ENCODE measurements around the gene RMRP. TPM values are rescaled to one million over a fixed set of nuclear protein-coding genes. Genes with fewer than 3 reads are reported as not detected.

RMRP gene
- total and polyA plus RNA-seq, 2 of the 4 experiments (the other 2 are of a cell fraction): 39.7 to 13,690 TPM

GRCh38 chr9:35690614-35691333, 33.0 kb upstream of the RMRP start (continued):
- no peak for TF ChIP-seq RCOR1 (IDR thresholded peaks at IDR 0.05; ENCODE audit: insufficient replicate concordance, low read length)
- no peak for TF ChIP-seq MAFK (IDR thresholded peaks at IDR 0.05; ENCODE audit: low read depth, low read length)
- no peak for TF ChIP-seq RAD21 (IDR thresholded peaks at IDR 0.05; ENCODE audit: low read length)

- peak overlapping the region; percentile 98 for H2BK5ac ChIP-seq (ENCODE audit: low read depth, low read length, poor library complexity, severe bottlenecking)
- BruUV-seq (replicated peaks): no TSS peak
- ChIA-PET POLR2A (ENCODE audit: unreplicated experiment) (interaction anchor here (0.5 to 2.6 kb wide), 10 partner anchors 10 to 203 kb away, joined by 3 to 25 read pairs (median 4); partner anchors contain the start of genes CREB3 and TLN1), CTCF (interaction anchor here (0.7 to 1.2 kb wide), 2 partner anchors 29 to 37 kb away, joined by 3 to 4 read pairs; no protein-coding TSS in a partner anchor)
- peak overlapping the region; percentile 97 for H3K56ac ChIP-seq (ENCODE audit: extremely low read depth, insufficient read depth, low read length)
- H2BK15ac ChIP-seq (ENCODE audit: low read depth, low read length): peak overlapping the region; percentile 95; the same call in 2 of the 3 replicates
- dilution Hi-C loops (cut with HindIII; ENCODE audit: low sequenced_read_pairs, unreplicated experiment) (no loop called here), intact Hi-C loops (cut with micrococcal nuclease) (loop anchor here (2.0 to 5.0 kb wide), 2 partner anchors 33 to 39 kb away; partner anchors contain the start of genes CCDC107 and RMRP), in situ Hi-C loops (cut with MboI; ENCODE audit: low sequenced_read_pairs) (no loop called here)
- no peaks in the 10 kb centered on the region for H3K27me3 ChIP-seq (ENCODE audit: control insufficient read depth, insufficient read depth, low read length)
- peak overlapping the region; percentile 98 for H2AK9ac ChIP-seq (replicated peaks; ENCODE audit: low read depth, low read length, poor library complexity)
- H2AK5ac ChIP-seq (ENCODE audit: low read depth, low read length): peak overlapping the region; percentile 94
- H4K91ac ChIP-seq (ENCODE audit: insufficient read depth, low read depth, low read length): peak overlapping the region; percentile 99
- H2BK120ac ChIP-seq (ENCODE audit: low read depth, low read length): peak overlapping the region; percentile 86
- H3K23ac ChIP-seq (ENCODE audit: low read depth, low read length): peak overlapping the region; percentile 93
- 0% methylated on average over 5 of the region's 21 CpGs; no CpG with 5 or more reads in 1 of the 2 experiments for WGBS, 2 experiments (ENCODE audit: extremely low coverage in 2 of 2, insufficient read length in 1 of 2)
- H3K9me1 ChIP-seq (ENCODE audit: insufficient read depth, low read length): peaks cover 14% of the 10 kb centered on the region
- DNase-seq (peak; percentile 63), ATAC-seq (ENCODE audit: low read depth) (no peak)
- peak overlapping the region; percentile 73 for H4K5ac ChIP-seq (ENCODE audit: low read depth, low read length)
- TF ChIP-seq MAFK (IDR thresholded peaks at IDR 0.05; ENCODE audit: low read depth, low read length) (no peak), RFX5 (IDR thresholded peaks at IDR 0.05; ENCODE audit: low read depth, low read length) (no peak), CTCF (conservative IDR thresholded peaks at IDR 0.05; ENCODE audit: low read depth, low read length) (no peak), NFE2L2 (IDR thresholded peaks at IDR 0.05; ENCODE audit: low read depth, low read length) (no peak), RCOR1 (IDR thresholded peaks at IDR 0.05; ENCODE audit: insufficient replicate concordance, low read length) (no peak), MXI1 (IDR thresholded peaks at IDR 0.05; ENCODE audit: borderline replicate concordance, low read depth, low read length) (no peak)
- peak overlapping the region; percentile 84 for H2AFZ ChIP-seq (replicated peaks; ENCODE audit: low read length, poor library complexity)
- H3K18ac ChIP-seq (ENCODE audit: low read depth, low read length): peak overlapping the region; percentile 93
- H3K27ac ChIP-seq (ENCODE audit: insufficient read depth, low read length): peak overlapping the region; percentile 98
- peak overlapping the region; percentile 82 for H2BK20ac ChIP-seq (ENCODE audit: low read depth, low read length)
- peak overlapping the region; percentile 93 to 98 for H4K8ac ChIP-seq (ENCODE audit: low read depth in 2 of 2, low read length in 2 of 2)
- peak overlapping the region; percentile 83 for H3K4me3 ChIP-seq (ENCODE audit: insufficient read depth, low read depth, low read length)
- H3K14ac ChIP-seq (replicated peaks; ENCODE audit: low read depth, low read length): peak overlapping the region; percentile 97
- H3K4me1 ChIP-seq (ENCODE audit: control insufficient read depth, insufficient read depth, low read length): peaks cover 21% of the 10 kb centered on the region
- H4K20me1 ChIP-seq (ENCODE audit: insufficient read depth, low read length): peaks cover 45% of the 10 kb centered on the region
- peak overlapping the region; percentile 99 for H3K4ac ChIP-seq (ENCODE audit: low read depth, low read length)
- H3K9ac ChIP-seq (ENCODE audit: low read depth, low read length): peak overlapping the region; percentile 95
- H3K36me3 ChIP-seq (ENCODE audit: control insufficient read depth, insufficient read depth, low read length): peaks cover 28% of the 10 kb centered on the region
- H3K4me2 ChIP-seq (ENCODE audit: low read depth, low read length): peak overlapping the region; percentile 83
- no peaks in the 10 kb centered on the region for H3K9me3 ChIP-seq (ENCODE audit: control insufficient read depth, insufficient read depth, low read length)
- H3K79me1 ChIP-seq (ENCODE audit: low read depth in 1 of 2, low read length in 2 of 2): peaks cover 0 to 55% of the 10 kb centered on the region in 2 experiments; a peak in 3 of 4 replicates
These were observed 32.4 kb upstream of the RMRP start for GRCh38 chr9:35690294-35690613.
